Inflammatory macrophage treated with lipopolysaccharide for 1 hour (primary cell): ENCODE results near the gene THTPA.
"Not testable (repeated sequence)": the region's sequence is repeated elsewhere in the genome, so short reads cannot be mapped to it uniquely, and the experiment has no call there.

Experiments used
- DNase-seq, 2 donors: peaks; one replicate each; pipeline ENCODE4 v3.0.0-alpha.2; 2020 to 2022

The THTPA gene

GRCh38 chr14:23568021-23568599 lies 12.0 kb downstream of the THTPA start:
- DNase-seq, result no peak

- peak; percentile 44 to 55 for DNase-seq
These were observed 12.7 kb downstream of the THTPA start for GRCh38 chr14:23568600-23569331.

GRCh38 chr14:23569443-23570151 lies 13.5 kb downstream of the THTPA start:
- DNase-seq, result no peak

GRCh38 chr14:23570806-23571483 lies 14.9 kb downstream of the THTPA start:
- no peak for DNase-seq

- no peak for DNase-seq
These were observed 15.8 kb downstream of the THTPA start for GRCh38 chr14:23571701-23572523.

GRCh38 chr14:23572524-23572828 lies 16.4 kb downstream of the THTPA start:
- DNase-seq, result peak in 1 of 2 donors; percentile 34

- peak; percentile 56 to 74 for DNase-seq
These were observed 16.8 kb downstream of the THTPA start for GRCh38 chr14:23572836-23573235.

- no peak for DNase-seq
These were observed 17.4 kb downstream of the THTPA start for GRCh38 chr14:23573384-23574015.

GRCh38 chr14:23577004-23577681 lies 21.1 kb downstream of the THTPA start:
- no peak for DNase-seq

GRCh38 chr14:23577710-23578392 lies 21.8 kb downstream of the THTPA start:
- no peak for DNase-seq

GRCh38 chr14:23578560-23579310 lies 22.7 kb downstream of the THTPA start, which contains the start of gene JPH4:
JPH4 (minus strand) TSS chr14:23578790; CDS start chr14:23577453, 1,337 bp downstream.
- DNase-seq, result no peak

GRCh38 chr14:23579311-23579630 lies 23.2 kb downstream of the THTPA start:
- no peak for DNase-seq

GRCh38 chr14:23579739-23580138 lies 23.7 kb downstream of the THTPA start:
- no peak for DNase-seq

- no peak for DNase-seq
These were observed 24.3 kb downstream of the THTPA start for GRCh38 chr14:23580152-23580926.

GRCh38 chr14:23580948-23581281 lies 24.8 kb downstream of the THTPA start:
- DNase-seq, result no peak

- DNase-seq, result no peak
These were observed 27.1 kb downstream of the THTPA start for GRCh38 chr14:23582906-23583760.

GRCh38 chr14:23583761-23584526 lies 27.9 kb downstream of the THTPA start:
- DNase-seq, result not testable (repeated sequence)
